Astrocyte (in vitro differentiated cells and primary cell): ENCODE measurements around the gene ROR2. TPM values are rescaled to one million over a fixed set of nuclear protein-coding genes. Genes with fewer than 3 reads are reported as not detected.
A peak's percentile ranks its signal among the peaks of the same experiment; 100 is the strongest.

Source experiments
- DNase-seq: peaks from one replicate; pipeline ENCODE4 v3.0.0-alpha.2; 2010; ENCODE audit warnings: low read depth
- FAIRE-seq: peaks from 2 replicates; lab custom pipeline; 2011; peaks lifted over from hg19 to GRCh38; lab: Jason Lieb, UNC
- H2AFZ ChIP-seq: 2 replicates; pipeline ENCODE4 v1.6.0; 2012; ENCODE audit warnings: low read depth, low read length, inconsistent platforms
- H3K27ac ChIP-seq: 2 replicates; pipeline ENCODE4 v1.5.1; 2011; ENCODE audit warnings: low read depth, low read length, inconsistent platforms
- H3K27me3 ChIP-seq: 2 replicates; pipeline ENCODE4 v1.6.0; 2011; ENCODE audit warnings: low read length, inconsistent platforms; ENCODE audit not compliant: insufficient read depth
- H3K36me3 ChIP-seq: 2 replicates; pipeline ENCODE4 v1.5.1; 2011; ENCODE audit warnings: low read length, inconsistent platforms; ENCODE audit not compliant: insufficient read depth
- H3K4me1 ChIP-seq: 2 replicates; pipeline ENCODE4 v1.5.1; 2011; ENCODE audit warnings: low read length, inconsistent platforms; ENCODE audit not compliant: insufficient read depth
- H3K4me2 ChIP-seq: 2 replicates; pipeline ENCODE4 v1.6.0; 2012; ENCODE audit warnings: low read length, inconsistent platforms
- H3K4me3 ChIP-seq: 2 replicates; pipeline ENCODE4 v1.5.1; 2011; ENCODE audit warnings: low read depth, mild to moderate bottlenecking, low read length, inconsistent platforms; ENCODE audit not compliant: insufficient read depth
- H3K79me2 ChIP-seq: 2 replicates; pipeline ENCODE4 v1.6.0; 2012; ENCODE audit warnings: mild to moderate bottlenecking, low read length, inconsistent platforms; ENCODE audit not compliant: insufficient read depth
- H3K9ac ChIP-seq: 2 replicates; pipeline ENCODE4 v1.6.0; 2012; ENCODE audit warnings: mild to moderate bottlenecking, low read length, inconsistent platforms
- H3K9me3 ChIP-seq: 2 replicates; pipeline ENCODE4 v1.5.1; 2012; ENCODE audit warnings: low read depth, mild to moderate bottlenecking, low read length, inconsistent platforms; ENCODE audit not compliant: insufficient read depth
- H4K20me1 ChIP-seq: 2 replicates; pipeline ENCODE4 v1.6.0; 2012; ENCODE audit warnings: low read length, inconsistent platforms; ENCODE audit not compliant: insufficient read depth
- H3K27ac Mint-ChIP-seq: one replicate; pipeline ENCODE4 v1.8.0; 2021; ENCODE audit warnings: mild to moderate bottlenecking, mixed read lengths; ENCODE audit not compliant: unreplicated experiment
- H3K27me3 Mint-ChIP-seq: one replicate; pipeline ENCODE4 v1.8.0; 2021; ENCODE audit warnings: low read depth, mixed read lengths; ENCODE audit not compliant: unreplicated experiment
- H3K36me3 Mint-ChIP-seq: one replicate; pipeline ENCODE4 v1.8.0; 2021; ENCODE audit warnings: low read depth, mixed read lengths; ENCODE audit not compliant: unreplicated experiment
- H3K4me1 Mint-ChIP-seq: one replicate; pipeline ENCODE4 v1.8.0; 2021; ENCODE audit warnings: low read depth, mixed read lengths; ENCODE audit not compliant: unreplicated experiment
- H3K4me3 Mint-ChIP-seq: one replicate; pipeline ENCODE4 v1.8.0; 2021; ENCODE audit warnings: mild to moderate bottlenecking, moderate library complexity, mixed read lengths; ENCODE audit not compliant: unreplicated experiment
- H3K9me3 Mint-ChIP-seq: one replicate; pipeline ENCODE4 v1.8.0; 2021; ENCODE audit warnings: mild to moderate bottlenecking, mixed read lengths; ENCODE audit not compliant: unreplicated experiment
- CTCF ChIP-seq: IDR thresholded peaks from 2 replicates; pipeline ENCODE4 v1.5.1; 2011; ENCODE audit warnings: low read depth, mild to moderate bottlenecking, inconsistent platforms, low read length, moderate library complexity; ENCODE audit not compliant: insufficient read depth
- EZH2 ChIP-seq: IDR thresholded peaks from 2 replicates; pipeline ENCODE4 v1.6.1; 2012; ENCODE audit warnings: mild to moderate bottlenecking, low read length, inconsistent platforms; ENCODE audit not compliant: insufficient read depth
- total RNA-seq: library from RNA; stranded (reverse); gene quantifications from 2 replicates; pipeline ENCODE4 v1.2.1, GENCODE V29; 2021

ROR2 gene
- total RNA-seq, 1 donor from 2014 or later = 4.9 TPM

GRCh38 chr9:91714020-91714806, 235.8 kb downstream of the ROR2 start:
- H3K4me2 ChIP-seq = peak overlapping the region; percentile 84
- H3K79me2 ChIP-seq = no peaks in the 10 kb centered on the region
- Mint-ChIP-seq H3K27ac (no peak overlapping the region), H3K4me1 (peaks cover 6% of the 10 kb centered on the region), H3K9me3 (no peaks in the 10 kb centered on the region), H3K36me3 (no peaks in the 10 kb centered on the region), H3K27me3 (peaks cover 2% of the 10 kb centered on the region), H3K4me3 (no peak overlapping the region)
- TF ChIP-seq EZH2 (no peak), CTCF (no peak)
- FAIRE-seq (no peak), DNase-seq (peak; percentile 19)
- H3K9me3 ChIP-seq = no peaks in the 10 kb centered on the region
- no peaks in the 10 kb centered on the region for H3K4me1 ChIP-seq
- H2AFZ ChIP-seq = peak overlapping the region; percentile 73
- no peaks in the 10 kb centered on the region for H3K36me3 ChIP-seq
- peak overlapping the region; percentile 66 for H3K9ac ChIP-seq
- H3K4me3 ChIP-seq = peak overlapping the region; percentile 51
- no peaks in the 10 kb centered on the region for H4K20me1 ChIP-seq
- H3K27me3 ChIP-seq = no peaks in the 10 kb centered on the region
- H3K27ac ChIP-seq = no peak overlapping the region

DNA sequence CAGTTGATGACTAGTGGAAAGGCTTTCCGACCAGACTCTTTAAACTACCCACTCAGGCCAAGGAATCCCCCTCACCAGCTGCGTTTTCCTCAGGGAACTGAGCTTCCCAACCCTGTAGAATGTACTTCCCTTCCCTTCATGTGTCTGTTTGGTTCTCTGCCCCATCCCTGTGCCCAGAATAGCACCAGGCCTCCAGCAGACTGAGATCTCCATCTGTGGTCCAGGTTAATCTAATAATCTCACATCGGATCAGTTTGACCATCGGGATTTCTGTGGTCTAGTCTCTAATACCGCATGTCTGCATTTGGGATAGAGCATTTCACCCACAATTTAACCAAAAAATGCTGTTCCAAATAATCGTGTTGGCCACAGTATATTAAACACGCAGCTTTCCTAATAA, 237.2 kb downstream of the ROR2 start:
- FAIRE-seq (no peak), DNase-seq (no peak)
- TF ChIP-seq EZH2 = no peak
- TF ChIP-seq CTCF = no peak
- H3K79me2 ChIP-seq = no peaks in the 10 kb centered on the region
- H3K4me3 ChIP-seq = no peak overlapping the region
- Mint-ChIP-seq H3K4me1 (peaks cover 6% of the 10 kb centered on the region), H3K27ac (peak overlapping the region; percentile 84), H3K36me3 (no peaks in the 10 kb centered on the region), H3K27me3 (peaks cover 1% of the 10 kb centered on the region), H3K9me3 (no peaks in the 10 kb centered on the region), H3K4me3 (no peak overlapping the region)
- no peak overlapping the region for H3K27ac ChIP-seq
- H3K9ac ChIP-seq = no peak overlapping the region
- no peaks in the 10 kb centered on the region for H3K4me1 ChIP-seq
- no peaks in the 10 kb centered on the region for H4K20me1 ChIP-seq
- H3K27me3 ChIP-seq = no peaks in the 10 kb centered on the region
- no peak overlapping the region for H2AFZ ChIP-seq
- no peak overlapping the region for H3K4me2 ChIP-seq
- no peaks in the 10 kb centered on the region for H3K36me3 ChIP-seq
- no peaks in the 10 kb centered on the region for H3K9me3 ChIP-seq
